HepG2 (cell line): ENCODE data around the gene SNX6. TPM values are rescaled to one million over a fixed set of nuclear protein-coding genes. Genes with fewer than 3 reads are reported as not detected.
"Not testable (repeated sequence)": the region's sequence is repeated elsewhere in the genome, so short reads cannot be mapped to it uniquely, and the experiment has no call there.

Experiments
- ATAC-seq: fragments of 200-7000 bp; cut with Tn5 transposase; 3 replicates; pipeline ENCODE4 v1.9.1; 2020; ENCODE audit warnings: mild to moderate bottlenecking, moderate library complexity
- BruUV-seq: library from RNA; stranded (reverse); fragments of 400-500 nt; replicated peaks from 2 replicates; lab custom pipeline; 2021; lab: Mats Ljungman, UMichigan
- CTCF ChIA-PET: fragments of 300-600 bp; formaldehyde crosslinking; extraction: SDS; loops from one replicate; lab custom pipeline; 2021; ENCODE audit warnings: low total read pairs, inconsistent platforms, low intra/inter-chr PET ratio; lab: Yijun Ruan, JAX
- POLR2A ChIA-PET: fragments of 350-600 bp; sonication (Branson Sonifier 250); formaldehyde crosslinking; loops from one replicate; lab custom pipeline; 2020; ENCODE audit warnings: antibody characterized with exemption, inconsistent platforms; lab: Yijun Ruan, JAX
- DNase-seq: peaks from one replicate; pipeline ENCODE4 v3.0.0-alpha.2; 2015; ENCODE audit warnings: low spot score
- FAIRE-seq: peaks from 3 replicates; lab custom pipeline; 2011; peaks lifted over from hg19 to GRCh38; lab: Jason Lieb, UNC
- H2AFZ ChIP-seq: one replicate; pipeline ENCODE4 v1.6.1; 2011; ENCODE audit warnings: low read length, inconsistent platforms
- H3K27ac ChIP-seq: fragments of 300-600 bp; 3 replicates; pipeline ENCODE4 v1.8.0; 2011; ENCODE audit warnings: mixed run types, mild to moderate bottlenecking, mixed read lengths, low read length, inconsistent platforms; ENCODE audit not compliant: insufficient read depth; ENCODE audit errors: extremely low read length
- H3K27me3 ChIP-seq, 2 experiments: fragments of 200-600 bp in 1 of 2; 2 replicates in 1 of 2; 3 replicates in 1 of 2; pipeline versions ENCODE4 v1.6.0 to v1.8.0; 2011; ENCODE audit warnings: low read length in 2 of 2, mild to moderate bottlenecking in 2 of 2, moderate library complexity in 2 of 2, inconsistent platforms in 1 of 2; ENCODE audit not compliant: insufficient read depth in 2 of 2, control insufficient read depth in 1 of 2
- H3K36me3 ChIP-seq, 2 experiments: fragments of 200-600 bp in 1 of 2; replicated peaks in 1 of 2; 2 replicates in 1 of 2; 3 replicates in 1 of 2; pipeline versions ENCODE4 v1.5.1 to v1.8.0; 2011; ENCODE audit warnings: low read length in 2 of 2, inconsistent platforms in 1 of 2; ENCODE audit not compliant: insufficient read depth in 2 of 2, control insufficient read depth in 1 of 2
- H3K4me1 ChIP-seq: 2 replicates; pipeline ENCODE4 v1.5.1; 2012; ENCODE audit warnings: low read length, inconsistent platforms; ENCODE audit not compliant: insufficient read depth
- H3K4me2 ChIP-seq: 2 replicates; pipeline ENCODE4 v1.6.0; 2011; ENCODE audit warnings: low read depth, low read length, inconsistent platforms
- H3K4me3 ChIP-seq, 3 experiments: fragments of 200-600 bp in 1 of 3; sonication (generic), shearing (Covaris generic) in 1 of 3; replicated peaks in 1 of 3; 2 replicates each; pipeline ENCODE4 v1.5.1; 2011 to 2016; ENCODE audit warnings: low read length in 3 of 3, inconsistent platforms in 2 of 3, low read depth in 2 of 3, mild to moderate bottlenecking in 2 of 3, control low read depth in 1 of 3, mixed read lengths in 1 of 3; ENCODE audit not compliant: insufficient read depth in 1 of 3
- H3K79me2 ChIP-seq: one replicate; pipeline ENCODE4 v1.6.1; 2011; ENCODE audit warnings: low read length, inconsistent platforms; ENCODE audit not compliant: insufficient read depth
- H3K9ac ChIP-seq: 2 replicates; pipeline ENCODE4 v1.6.0; 2011; ENCODE audit warnings: mild to moderate bottlenecking, low read depth, low read length, inconsistent platforms; ENCODE audit not compliant: insufficient read depth
- H3K9me3 ChIP-seq: 2 replicates; pipeline ENCODE4 v1.5.1; 2012; ENCODE audit warnings: mild to moderate bottlenecking, low read length
- H4K20me1 ChIP-seq: 2 replicates; pipeline ENCODE4 v1.6.0; 2011; ENCODE audit warnings: inconsistent platforms, mild to moderate bottlenecking, low read length, moderate library complexity; ENCODE audit not compliant: insufficient read depth
- GABPB1 ChIP-seq: IDR thresholded peaks from 2 replicates; pipeline ENCODE4 v1.6.1; 2016; ENCODE audit warnings: mild to moderate bottlenecking, missing genetic modification reagents, moderate library complexity, missing compliant biosample characterization
- SRY ChIP-seq: sonication (generic); formaldehyde crosslinking; IDR thresholded peaks from 2 replicates; pipeline ENCODE4 v1.8.0; 2022; ENCODE audit warnings: mild to moderate bottlenecking, missing genetic modification reagents
- ZNF350 ChIP-seq: sonication (generic); formaldehyde crosslinking; IDR thresholded peaks from 2 replicates; pipeline ENCODE4 v1.4.0; 2020; ENCODE audit warnings: mild to moderate bottlenecking, low read depth, missing genetic modification reagents, borderline replicate concordance
- ZNF501 ChIP-seq: sonication (generic); formaldehyde crosslinking; IDR thresholded peaks from 2 replicates; pipeline ENCODE4 v1.5.1; 2020; ENCODE audit warnings: mild to moderate bottlenecking, moderate library complexity, missing genetic modification reagents
- ZSCAN31 ChIP-seq: sonication (generic); formaldehyde crosslinking; IDR thresholded peaks from 2 replicates; pipeline ENCODE4 v1.5.0; 2020; ENCODE audit warnings: low read depth, mild to moderate bottlenecking, missing genetic modification reagents
- WGBS: methylation state at CpG from one replicate; pipeline ENCODE4 v1.1.6; 2017; ENCODE audit warnings: low lambda C conversion rate; 5-methylcytosine and 5-hydroxymethylcytosine counted together
- in situ Hi-C: cut with HindIII; loops from 2 replicates; pipeline ENCODE4 v1.10.0; 2017; ENCODE audit warnings: low pct_unique_long_range_greater_than_20kb; ENCODE audit not compliant: extremely low pct_ligation_motif_present
- intact Hi-C: fragments of 100-400 bp; cut with micrococcal nuclease; formaldehyde crosslinking; loops from one replicate; pipeline ENCODE4 v1.10.0; 2022; ENCODE audit not compliant: unreplicated experiment
- polyA plus RNA-seq, 8 experiments: library from polyadenylated mRNA; depleted of rRNA in 3 of 8; stranded (reverse) in 7 of 8; unstranded in 1 of 8; fragments of >200 nt; fragmentation: Illumina TruSeq in 4 of 8; extraction: Trizol in 4 of 8; gene quantifications; 2 replicates each; pipeline versions ENCODE4 v1.2.1 to v1.2.3, GENCODE V29; 2011 to 2016; ENCODE audit warnings: low read depth in 4 of 8, missing spikeins in 1 of 8, mixed read lengths in 1 of 8; ENCODE audit not compliant: insufficient read depth in 1 of 8
- total RNA-seq, 5 experiments: library from RNA; depleted of rRNA; stranded (reverse); fragments of >200 nt; fragmentation: Illumina TruSeq; extraction: Trizol; gene quantifications; 2 replicates each; pipeline ENCODE4 v1.2.3, GENCODE V29; 2016; ENCODE audit warnings: low read depth in 1 of 5
- TF ChIP-seq, protein P1 (sequence below): sonication (generic); formaldehyde crosslinking; IDR thresholded peaks from 2 replicates; pipeline ENCODE4 v1.4.0; 2020; ENCODE audit warnings: mild to moderate bottlenecking, missing genetic modification reagents
- TF ChIP-seq, protein P2 (sequence below): sonication (generic); formaldehyde crosslinking; IDR thresholded peaks from 2 replicates; pipeline ENCODE4 v1.5.0; 2020; ENCODE audit warnings: mild to moderate bottlenecking, missing genetic modification reagents

SNX6 gene
- total and polyA plus RNA-seq, 2 of the 13 experiments (the other 11 are each of a cell fraction or from before 2014, with no cell fraction given) = 92.3 to 169 TPM

GRCh38 chr14:34549276-34549966 is 80.5 kb downstream of the SNX6 start:
- H3K36me3 ChIP-seq, CTCF ChIA-PET, H3K4me3 ChIP-seq, H3K4me2 ChIP-seq, intact Hi-C loops, DNase-seq, BruUV-seq, FAIRE-seq, H3K27me3 ChIP-seq, H2AFZ ChIP-seq, H4K20me1 ChIP-seq, H3K9me3 ChIP-seq, ATAC-seq, H3K9ac ChIP-seq, H3K27ac ChIP-seq, in situ Hi-C loops, H3K79me2 ChIP-seq: not testable (repeated sequence)
- POLR2A ChIA-PET = interaction anchor here (1.9 kb wide), 1 partner anchor 218 kb away, joined by 13 read pairs; no protein-coding TSS in a partner anchor
- WGBS = 90% methylated on average over 19 of the region's 19 CpGs
- peaks cover 18% of the 10 kb centered on the region for H3K4me1 ChIP-seq
- TF ChIP-seq ZNF501 (CRISPR knock-in tag) (0 out of 2 replicates have a peak, but pooled peaks have one; percentile 17), SRY (CRISPR knock-in tag) (0 out of 2 replicates have a peak, but pooled peaks have one; percentile 28), ZSCAN31 (CRISPR knock-in tag) (0 out of 2 replicates have a peak, but pooled peaks have one; percentile 25), ZNF350 (0 out of 2 replicates have a peak, but pooled peaks have one; percentile 13)

- H3K27me3 ChIP-seq = no peaks in the 10 kb centered on the region
- 0 out of 2 replicates have a peak overlapping the region, but pooled peaks have one; percentile 8 for H3K4me2 ChIP-seq
- no peaks in the 10 kb centered on the region for H3K36me3 ChIP-seq
- in situ Hi-C loops = no loop called here
- no peak for ATAC-seq
- FAIRE-seq = no peak
- H3K27ac ChIP-seq = no peak overlapping the region
- 88% methylated on average over 14 of the region's 14 CpGs for WGBS
- DNase-seq = no peak
- H3K9ac ChIP-seq = no peak overlapping the region
- H2AFZ ChIP-seq = no peak overlapping the region
- no peak overlapping the region for H3K4me3 ChIP-seq
- ChIA-PET CTCF (no interaction called here), POLR2A (interaction anchor here (1.9 kb wide), 1 partner anchor 217 kb away, joined by 13 read pairs; no protein-coding TSS in a partner anchor)
- H4K20me1 ChIP-seq = no peaks in the 10 kb centered on the region
- intact Hi-C loops = no loop called here
- BruUV-seq = no TSS peak
- H3K4me1 ChIP-seq = peaks cover 11% of the 10 kb centered on the region; the same call in 1 of the 2 replicates
- H3K79me2 ChIP-seq = no peaks in the 10 kb centered on the region
- no peaks in the 10 kb centered on the region for H3K9me3 ChIP-seq
- peak; percentile 7; the same call in 1 of the 2 replicates for TF ChIP-seq GABPB1 (CRISPR knock-in tag)
- TF ChIP-seq, protein P1, sequence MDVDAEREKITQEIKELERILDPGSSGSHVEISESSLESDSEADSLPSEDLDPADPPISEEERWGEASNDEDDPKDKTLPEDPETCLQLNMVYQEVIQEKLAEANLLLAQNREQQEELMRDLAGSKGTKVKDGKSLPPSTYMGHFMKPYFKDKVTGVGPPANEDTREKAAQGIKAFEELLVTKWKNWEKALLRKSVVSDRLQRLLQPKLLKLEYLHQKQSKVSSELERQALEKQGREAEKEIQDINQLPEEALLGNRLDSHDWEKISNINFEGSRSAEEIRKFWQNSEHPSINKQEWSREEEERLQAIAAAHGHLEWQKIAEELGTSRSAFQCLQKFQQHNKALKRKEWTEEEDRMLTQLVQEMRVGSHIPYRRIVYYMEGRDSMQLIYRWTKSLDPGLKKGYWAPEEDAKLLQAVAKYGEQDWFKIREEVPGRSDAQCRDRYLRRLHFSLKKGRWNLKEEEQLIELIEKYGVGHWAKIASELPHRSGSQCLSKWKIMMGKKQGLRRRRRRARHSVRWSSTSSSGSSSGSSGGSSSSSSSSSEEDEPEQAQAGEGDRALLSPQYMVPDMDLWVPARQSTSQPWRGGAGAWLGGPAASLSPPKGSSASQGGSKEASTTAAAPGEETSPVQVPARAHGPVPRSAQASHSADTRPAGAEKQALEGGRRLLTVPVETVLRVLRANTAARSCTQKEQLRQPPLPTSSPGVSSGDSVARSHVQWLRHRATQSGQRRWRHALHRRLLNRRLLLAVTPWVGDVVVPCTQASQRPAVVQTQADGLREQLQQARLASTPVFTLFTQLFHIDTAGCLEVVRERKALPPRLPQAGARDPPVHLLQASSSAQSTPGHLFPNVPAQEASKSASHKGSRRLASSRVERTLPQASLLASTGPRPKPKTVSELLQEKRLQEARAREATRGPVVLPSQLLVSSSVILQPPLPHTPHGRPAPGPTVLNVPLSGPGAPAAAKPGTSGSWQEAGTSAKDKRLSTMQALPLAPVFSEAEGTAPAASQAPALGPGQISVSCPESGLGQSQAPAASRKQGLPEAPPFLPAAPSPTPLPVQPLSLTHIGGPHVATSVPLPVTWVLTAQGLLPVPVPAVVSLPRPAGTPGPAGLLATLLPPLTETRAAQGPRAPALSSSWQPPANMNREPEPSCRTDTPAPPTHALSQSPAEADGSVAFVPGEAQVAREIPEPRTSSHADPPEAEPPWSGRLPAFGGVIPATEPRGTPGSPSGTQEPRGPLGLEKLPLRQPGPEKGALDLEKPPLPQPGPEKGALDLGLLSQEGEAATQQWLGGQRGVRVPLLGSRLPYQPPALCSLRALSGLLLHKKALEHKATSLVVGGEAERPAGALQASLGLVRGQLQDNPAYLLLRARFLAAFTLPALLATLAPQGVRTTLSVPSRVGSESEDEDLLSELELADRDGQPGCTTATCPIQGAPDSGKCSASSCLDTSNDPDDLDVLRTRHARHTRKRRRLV (CRISPR knock-in tag) = 0 out of 2 replicates have a peak, but pooled peaks have one; percentile 19
- TF ChIP-seq, protein P2, sequence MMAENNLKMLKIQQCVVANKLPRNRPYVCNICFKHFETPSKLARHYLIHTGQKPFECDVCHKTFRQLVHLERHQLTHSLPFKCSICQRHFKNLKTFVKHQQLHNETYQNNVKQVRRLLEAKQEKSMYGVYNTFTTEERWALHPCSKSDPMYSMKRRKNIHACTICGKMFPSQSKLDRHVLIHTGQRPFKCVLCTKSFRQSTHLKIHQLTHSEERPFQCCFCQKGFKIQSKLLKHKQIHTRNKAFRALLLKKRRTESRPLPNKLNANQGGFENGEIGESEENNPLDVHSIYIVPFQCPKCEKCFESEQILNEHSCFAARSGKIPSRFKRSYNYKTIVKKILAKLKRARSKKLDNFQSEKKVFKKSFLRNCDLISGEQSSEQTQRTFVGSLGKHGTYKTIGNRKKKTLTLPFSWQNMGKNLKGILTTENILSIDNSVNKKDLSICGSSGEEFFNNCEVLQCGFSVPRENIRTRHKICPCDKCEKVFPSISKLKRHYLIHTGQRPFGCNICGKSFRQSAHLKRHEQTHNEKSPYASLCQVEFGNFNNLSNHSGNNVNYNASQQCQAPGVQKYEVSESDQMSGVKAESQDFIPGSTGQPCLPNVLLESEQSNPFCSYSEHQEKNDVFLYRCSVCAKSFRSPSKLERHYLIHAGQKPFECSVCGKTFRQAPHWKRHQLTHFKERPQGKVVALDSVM (CRISPR knock-in tag) = peak; percentile 74; the same call in 1 of the 2 replicates
Measured at GRCh38 chr14:34548472-34548981, 81.4 kb downstream of the SNX6 start.
